ENCODE results near the gene SBK3. TPM values are rescaled to one million over a fixed set of nuclear protein-coding genes. Genes with fewer than 3 reads are reported as not detected.

Gene SBK3
- total RNA-seq, 1 donor from 2014 or later = 21.1 TPM

- H3K4me3 ChIP-seq = no peak overlapping the region
- no peak for TF ChIP-seq CTCF (IDR thresholded peaks at IDR 0.05; ENCODE audit: borderline replicate concordance)
- H3K27me3 ChIP-seq (ENCODE audit: low read depth) = peaks cover 14% of the 10 kb centered on the region
- intact Hi-C loops (cut with micrococcal nuclease) = no loop called here
- no peaks in the 10 kb centered on the region for H3K9me3 ChIP-seq (replicated peaks)
- H3K36me3 ChIP-seq = no peaks in the 10 kb centered on the region
- DNase-seq = no peak
- peaks cover 8% of the 10 kb centered on the region for H3K4me1 ChIP-seq
- H3K27ac ChIP-seq (replicated peaks) = no peak overlapping the region
Observed at GRCh38 chr19:55566823-55567222, 21.5 kb upstream of the SBK3 start.

- Histone ChIP-seq H3K27ac (replicated peaks) (peak overlapping the region; percentile 89), H3K4me1 (peaks cover 8% of the 10 kb centered on the region), H3K4me3 (peak overlapping the region; percentile 58), H3K36me3 (no peaks in the 10 kb centered on the region), H3K27me3 (ENCODE audit: low read depth) (peaks cover 14% of the 10 kb centered on the region), H3K9me3 (replicated peaks) (no peaks in the 10 kb centered on the region)
- no peak for TF ChIP-seq CTCF (IDR thresholded peaks at IDR 0.05; ENCODE audit: borderline replicate concordance)
- DNase-seq = peak; percentile 79
- intact Hi-C loops (cut with micrococcal nuclease) = no loop called here
Observed at GRCh38 chr19:55563261-55563690, 17.9 kb upstream of the SBK3 start.

- no peaks in the 10 kb centered on the region for H3K36me3 ChIP-seq
- H3K9me3 ChIP-seq (replicated peaks) = no peaks in the 10 kb centered on the region
- no peak for DNase-seq
- H3K27me3 ChIP-seq (ENCODE audit: low read depth) = peaks cover 8% of the 10 kb centered on the region
- intact Hi-C loops (cut with micrococcal nuclease) = no loop called here
- H3K4me3 ChIP-seq = no peak overlapping the region
- H3K27ac ChIP-seq (replicated peaks) = no peak overlapping the region
- no peak for TF ChIP-seq CTCF (IDR thresholded peaks at IDR 0.05; ENCODE audit: borderline replicate concordance)
- peaks cover 8% of the 10 kb centered on the region for H3K4me1 ChIP-seq
Observed at GRCh38 chr19:55559684-55560083, 14.3 kb upstream of the SBK3 start.

GRCh38 chr19:55554741-55555152 lies 9.4 kb upstream of the SBK3 start:
- H3K4me3 ChIP-seq = no peak overlapping the region
- H3K9me3 ChIP-seq (replicated peaks) = no peaks in the 10 kb centered on the region
- TF ChIP-seq CTCF (IDR thresholded peaks at IDR 0.05; ENCODE audit: borderline replicate concordance) = no peak
- DNase-seq = no peak
- intact Hi-C loops (cut with micrococcal nuclease) = no loop called here
- peaks cover 4% of the 10 kb centered on the region for H3K27me3 ChIP-seq (ENCODE audit: low read depth)
- H3K4me1 ChIP-seq = peaks cover 5% of the 10 kb centered on the region
- H3K36me3 ChIP-seq = no peaks in the 10 kb centered on the region
- no peak overlapping the region for H3K27ac ChIP-seq (replicated peaks)

GRCh38 chr19:55554302-55554701 lies 9.0 kb upstream of the SBK3 start:
- intact Hi-C loops (cut with micrococcal nuclease) = no loop called here
- no peak for DNase-seq
- H3K9me3 ChIP-seq (replicated peaks) = no peaks in the 10 kb centered on the region
- peaks cover 5% of the 10 kb centered on the region for H3K27me3 ChIP-seq (ENCODE audit: low read depth)
- TF ChIP-seq CTCF (IDR thresholded peaks at IDR 0.05; ENCODE audit: borderline replicate concordance) = no peak
- no peak overlapping the region for H3K4me3 ChIP-seq
- H3K4me1 ChIP-seq = peaks cover 10% of the 10 kb centered on the region
- H3K27ac ChIP-seq (replicated peaks) = no peak overlapping the region
- H3K36me3 ChIP-seq = no peaks in the 10 kb centered on the region

Data from left ventricle myocardium inferior (tissue), 1 donor.